Choroid plexus epithelial cell (primary cell): Measurements from ENCODE around the gene CYS1.

Source experiments
- DNase-seq: peaks from one replicate; pipeline ENCODE4 v3.0.0-alpha.2; 2010; ENCODE audit warnings: low read depth
- H3K4me3 ChIP-seq: 2 replicates; pipeline ENCODE4 v1.5.1; 2011; ENCODE audit warnings: low read depth, mild to moderate bottlenecking, control low read depth, low read length, moderate library complexity
- CTCF ChIP-seq: conservative IDR thresholded peaks from 2 replicates; pipeline ENCODE4 v1.5.1; 2011; ENCODE audit warnings: low read depth, mild to moderate bottlenecking, control low read depth, inconsistent platforms, low read length, moderate library complexity

The CYS1 gene

GRCh38 chr2:10007921-10008808 lies 72.0 kb downstream of the CYS1 start:
- TF ChIP-seq CTCF: no peak

GRCh38 chr2:10007435-10007834 lies 72.8 kb downstream of the CYS1 start:
- TF ChIP-seq CTCF: no peak
- DNase-seq: no peak
- H3K4me3 ChIP-seq: no peak overlapping the region

More at GRCh38 chr2:10007921-10008808, 72.0 kb downstream of the CYS1 start:
- DNase-seq: no peak
- H3K4me3 ChIP-seq: no peak overlapping the region
